HepG2 (cell line): ENCODE data around the gene METTL1. TPM values are rescaled to one million over a fixed set of nuclear protein-coding genes. Genes with fewer than 3 reads are reported as not detected.

Source experiments
- BRD4 ChIP-seq: sonication (generic); formaldehyde crosslinking; IDR thresholded peaks from 2 replicates; pipeline ENCODE4 v1.4.0; 2020; ENCODE audit warnings: missing genetic modification reagents
- FOXA3 ChIP-seq: IDR thresholded peaks from 2 replicates; pipeline ENCODE4 v1.6.1; 2016; ENCODE audit warnings: missing genetic modification reagents, missing compliant biosample characterization
- MED8 ChIP-seq: sonication (generic); formaldehyde crosslinking; IDR thresholded peaks from 2 replicates; pipeline ENCODE4 v1.8.1; 2023; ENCODE audit warnings: mild to moderate bottlenecking, missing genetic modification reagents; ENCODE audit not compliant: insufficient replicate concordance
- PLRG1 ChIP-seq: fragments of 450-650 bp; conservative IDR thresholded peaks from 2 replicates; pipeline ENCODE4 v1.6.1; 2016
- REL ChIP-seq: sonication (generic); formaldehyde crosslinking; conservative IDR thresholded peaks from 2 replicates; pipeline ENCODE4 v1.8.0; 2022; ENCODE audit warnings: mild to moderate bottlenecking, missing genetic modification reagents, moderate library complexity
- SP1 ChIP-seq, 2 experiments: fragments of 450-650 bp in 1 of 2; sonication (generic) in 1 of 2; formaldehyde crosslinking in 1 of 2; IDR thresholded peaks; 2 replicates each; pipeline versions ENCODE4 v1.4.0 to v1.6.1; 2016 to 2020; ENCODE audit warnings: missing genetic modification reagents in 1 of 2
- SPEN ChIP-seq: sonication (generic); formaldehyde crosslinking; IDR thresholded peaks from 2 replicates; pipeline ENCODE4 v1.5.1; 2020; ENCODE audit warnings: low read depth, mild to moderate bottlenecking, missing genetic modification reagents
- YEATS4 ChIP-seq: sonication (generic); formaldehyde crosslinking; IDR thresholded peaks from 2 replicates; pipeline ENCODE4 v1.4.0; 2020; ENCODE audit warnings: missing genetic modification reagents, borderline replicate concordance
- ZFP62 ChIP-seq: sonication (generic); formaldehyde crosslinking; IDR thresholded peaks from 2 replicates; pipeline ENCODE4 v1.4.0; 2020; ENCODE audit warnings: missing genetic modification reagents
- ZNF44 ChIP-seq: sonication (generic); formaldehyde crosslinking; IDR thresholded peaks from 2 replicates; pipeline ENCODE4 v1.5.1; 2020; ENCODE audit warnings: mild to moderate bottlenecking, missing genetic modification reagents
- ZNF441 ChIP-seq: sonication (generic); formaldehyde crosslinking; IDR thresholded peaks from 2 replicates; pipeline ENCODE4 v1.7.0; 2021; ENCODE audit warnings: missing genetic modification reagents, borderline replicate concordance
- ZNF569 ChIP-seq: sonication (generic); formaldehyde crosslinking; IDR thresholded peaks from 2 replicates; pipeline ENCODE4 v1.5.0; 2020; ENCODE audit warnings: mild to moderate bottlenecking, missing genetic modification reagents, moderate library complexity, borderline replicate concordance
- ZNF598 ChIP-seq: sonication (generic); formaldehyde crosslinking; IDR thresholded peaks from 2 replicates; pipeline ENCODE4 v1.5.1; 2020; ENCODE audit warnings: mild to moderate bottlenecking, missing genetic modification reagents, borderline replicate concordance
- ZNF629 ChIP-seq: sonication (generic); formaldehyde crosslinking; conservative IDR thresholded peaks from 2 replicates; pipeline ENCODE4 v1.5.0; 2020; ENCODE audit warnings: missing genetic modification reagents
- ZNF746 ChIP-seq: sonication (generic); formaldehyde crosslinking; IDR thresholded peaks from 2 replicates; pipeline ENCODE4 v1.8.0; 2022; ENCODE audit warnings: mild to moderate bottlenecking, missing genetic modification reagents
- polyA plus RNA-seq, 8 experiments: library from polyadenylated mRNA; depleted of rRNA in 3 of 8; stranded (reverse) in 7 of 8; unstranded in 1 of 8; fragments of >200 nt; fragmentation: Illumina TruSeq in 4 of 8; extraction: Trizol in 4 of 8; gene quantifications; 2 replicates each; pipeline versions ENCODE4 v1.2.1 to v1.2.3, GENCODE V29; 2011 to 2016; ENCODE audit warnings: low read depth in 4 of 8, missing spikeins in 1 of 8, mixed read lengths in 1 of 8; ENCODE audit not compliant: insufficient read depth in 1 of 8
- total RNA-seq, 5 experiments: library from RNA; depleted of rRNA; stranded (reverse); fragments of >200 nt; fragmentation: Illumina TruSeq; extraction: Trizol; gene quantifications; 2 replicates each; pipeline ENCODE4 v1.2.3, GENCODE V29; 2016; ENCODE audit warnings: low read depth in 1 of 5
- TF ChIP-seq, protein P1 (sequence below): sonication (generic); formaldehyde crosslinking; IDR thresholded peaks from 2 replicates; pipeline ENCODE4 v1.5.0; 2020; ENCODE audit warnings: mild to moderate bottlenecking, missing genetic modification reagents, borderline replicate concordance
- TF ChIP-seq, protein P2 (sequence below): sonication (generic); formaldehyde crosslinking; IDR thresholded peaks from 2 replicates; pipeline ENCODE4 v1.5.0; 2020; ENCODE audit warnings: mild to moderate bottlenecking, missing genetic modification reagents, borderline replicate concordance
- TF ChIP-seq, protein P3 (sequence below): IDR thresholded peaks from 2 replicates; pipeline ENCODE4 v1.6.1; 2018; ENCODE audit warnings: missing genetic modification reagents
- TF ChIP-seq, protein P4 (sequence below): sonication (generic); formaldehyde crosslinking; IDR thresholded peaks from 2 replicates; pipeline ENCODE4 v1.5.0; 2020; ENCODE audit warnings: missing genetic modification reagents

Gene METTL1
- total and polyA plus RNA-seq, 2 of the 13 experiments (the other 11 are each of a cell fraction or from before 2014, with no cell fraction given): 34.7 to 36.9 TPM

DNA sequence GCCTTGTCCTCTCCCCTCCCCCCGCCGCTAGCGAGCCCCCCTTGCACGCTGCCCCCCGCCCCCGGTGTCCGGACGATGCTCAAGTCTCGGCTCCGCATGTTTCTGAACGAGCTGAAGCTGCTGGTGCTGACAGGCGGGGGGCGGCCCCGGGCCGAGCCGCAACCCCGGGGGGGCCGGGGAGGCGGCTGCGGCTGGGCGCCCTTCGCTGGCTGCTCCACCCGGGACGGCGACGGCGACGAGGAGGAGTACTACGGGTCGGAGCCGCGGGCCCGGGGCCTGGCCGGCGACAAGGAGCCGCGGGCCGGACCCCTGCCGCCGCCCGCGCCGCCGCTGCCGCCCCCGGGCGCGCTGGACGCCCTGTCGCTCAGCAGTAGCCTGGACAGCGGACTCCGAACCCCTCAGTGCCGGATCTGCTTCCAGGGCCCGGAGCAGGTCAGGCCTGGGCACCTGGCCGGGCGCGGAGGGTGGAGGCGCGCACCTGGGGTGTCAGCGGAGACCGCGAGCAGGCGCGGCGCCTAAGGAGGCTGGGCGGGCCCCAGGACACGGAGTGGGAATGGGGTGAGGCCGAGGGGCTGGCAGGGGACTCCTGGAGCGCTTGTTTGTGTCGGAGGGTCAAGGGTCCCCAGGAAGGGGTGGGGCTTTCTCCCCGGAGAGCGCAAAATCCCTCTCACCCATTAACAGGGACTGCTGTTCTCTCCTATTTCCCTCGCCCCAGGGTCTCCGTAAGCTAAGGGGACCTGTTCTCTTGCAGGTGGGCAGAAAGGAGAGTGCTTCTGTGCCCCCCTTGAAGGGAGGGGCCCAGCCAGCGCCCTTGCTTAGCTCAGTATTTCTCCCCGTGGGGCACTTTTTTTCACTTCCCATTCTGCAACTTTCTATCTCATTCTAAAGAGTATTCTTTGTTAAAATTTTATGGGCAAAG is 16.2 kb downstream of the METTL1 start (continued):
- TF ChIP-seq, protein P1, sequence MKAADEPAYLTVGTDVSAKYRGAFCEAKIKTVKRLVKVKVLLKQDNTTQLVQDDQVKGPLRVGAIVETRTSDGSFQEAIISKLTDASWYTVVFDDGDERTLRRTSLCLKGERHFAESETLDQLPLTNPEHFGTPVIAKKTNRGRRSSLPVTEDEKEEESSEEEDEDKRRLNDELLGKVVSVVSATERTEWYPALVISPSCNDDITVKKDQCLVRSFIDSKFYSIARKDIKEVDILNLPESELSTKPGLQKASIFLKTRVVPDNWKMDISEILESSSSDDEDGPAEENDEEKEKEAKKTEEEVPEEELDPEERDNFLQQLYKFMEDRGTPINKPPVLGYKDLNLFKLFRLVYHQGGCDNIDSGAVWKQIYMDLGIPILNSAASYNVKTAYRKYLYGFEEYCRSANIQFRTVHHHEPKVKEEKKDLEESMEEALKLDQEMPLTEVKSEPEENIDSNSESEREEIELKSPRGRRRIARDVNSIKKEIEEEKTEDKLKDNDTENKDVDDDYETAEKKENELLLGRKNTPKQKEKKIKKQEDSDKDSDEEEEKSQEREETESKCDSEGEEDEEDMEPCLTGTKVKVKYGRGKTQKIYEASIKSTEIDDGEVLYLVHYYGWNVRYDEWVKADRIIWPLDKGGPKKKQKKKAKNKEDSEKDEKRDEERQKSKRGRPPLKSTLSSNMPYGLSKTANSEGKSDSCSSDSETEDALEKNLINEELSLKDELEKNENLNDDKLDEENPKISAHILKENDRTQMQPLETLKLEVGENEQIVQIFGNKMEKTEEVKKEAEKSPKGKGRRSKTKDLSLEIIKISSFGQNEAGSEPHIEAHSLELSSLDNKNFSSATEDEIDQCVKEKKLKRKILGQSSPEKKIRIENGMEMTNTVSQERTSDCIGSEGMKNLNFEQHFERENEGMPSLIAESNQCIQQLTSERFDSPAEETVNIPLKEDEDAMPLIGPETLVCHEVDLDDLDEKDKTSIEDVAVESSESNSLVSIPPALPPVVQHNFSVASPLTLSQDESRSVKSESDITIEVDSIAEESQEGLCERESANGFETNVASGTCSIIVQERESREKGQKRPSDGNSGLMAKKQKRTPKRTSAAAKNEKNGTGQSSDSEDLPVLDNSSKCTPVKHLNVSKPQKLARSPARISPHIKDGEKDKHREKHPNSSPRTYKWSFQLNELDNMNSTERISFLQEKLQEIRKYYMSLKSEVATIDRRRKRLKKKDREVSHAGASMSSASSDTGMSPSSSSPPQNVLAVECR (CRISPR knock-in tag): peak; percentile 78
- no peak for TF ChIP-seq ZFP62 (CRISPR knock-in tag)
- TF ChIP-seq REL: no peak
- no peak for TF ChIP-seq MED8 (CRISPR knock-in tag)
- no peak for TF ChIP-seq SP1 (IDR thresholded peaks at IDR 0.05)
- TF ChIP-seq SP1 (CRISPR knock-in tag; IDR thresholded peaks at IDR 0.05): peak; percentile 33; the same call in 1 of the 2 replicates
- TF ChIP-seq, protein P2, sequence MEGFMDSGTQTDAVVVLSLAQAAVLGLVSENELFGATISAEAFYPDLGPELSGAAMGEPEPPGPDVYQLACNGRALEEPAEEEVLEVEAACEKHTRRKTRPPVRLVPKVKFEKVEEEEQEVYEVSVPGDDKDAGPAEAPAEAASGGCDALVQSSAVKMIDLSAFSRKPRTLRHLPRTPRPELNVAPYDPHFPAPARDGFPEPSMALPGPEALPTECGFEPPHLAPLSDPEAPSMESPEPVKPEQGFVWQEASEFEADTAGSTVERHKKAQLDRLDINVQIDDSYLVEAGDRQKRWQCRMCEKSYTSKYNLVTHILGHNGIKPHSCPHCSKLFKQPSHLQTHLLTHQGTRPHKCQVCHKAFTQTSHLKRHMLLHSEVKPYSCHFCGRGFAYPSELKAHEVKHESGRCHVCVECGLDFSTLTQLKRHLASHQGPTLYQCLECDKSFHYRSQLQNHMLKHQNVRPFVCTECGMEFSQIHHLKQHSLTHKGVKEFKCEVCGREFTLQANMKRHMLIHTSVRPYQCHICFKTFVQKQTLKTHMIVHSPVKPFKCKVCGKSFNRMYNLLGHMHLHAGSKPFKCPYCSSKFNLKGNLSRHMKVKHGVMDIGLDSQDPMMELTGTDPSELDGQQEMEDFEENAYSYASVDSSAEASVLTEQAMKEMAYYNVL: peak; percentile 54; the same call in 1 of the 2 replicates
- no peak for TF ChIP-seq PLRG1
- TF ChIP-seq, protein P3, sequence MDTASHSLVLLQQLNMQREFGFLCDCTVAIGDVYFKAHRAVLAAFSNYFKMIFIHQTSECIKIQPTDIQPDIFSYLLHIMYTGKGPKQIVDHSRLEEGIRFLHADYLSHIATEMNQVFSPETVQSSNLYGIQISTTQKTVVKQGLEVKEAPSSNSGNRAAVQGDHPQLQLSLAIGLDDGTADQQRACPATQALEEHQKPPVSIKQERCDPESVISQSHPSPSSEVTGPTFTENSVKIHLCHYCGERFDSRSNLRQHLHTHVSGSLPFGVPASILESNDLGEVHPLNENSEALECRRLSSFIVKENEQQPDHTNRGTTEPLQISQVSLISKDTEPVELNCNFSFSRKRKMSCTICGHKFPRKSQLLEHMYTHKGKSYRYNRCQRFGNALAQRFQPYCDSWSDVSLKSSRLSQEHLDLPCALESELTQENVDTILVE: peak; percentile 21; the same call in 1 of the 2 replicates
- TF ChIP-seq ZNF441: peak; percentile 21; the same call in 1 of the 2 replicates
- TF ChIP-seq YEATS4 (CRISPR knock-in tag): peak; percentile 57
- TF ChIP-seq BRD4: no peak
- no peak for TF ChIP-seq ZNF569
- TF ChIP-seq ZNF629 (CRISPR knock-in tag): 0 out of 2 replicates have a peak, but pooled peaks have one; percentile 5
- 0 out of 2 replicates have a peak, but pooled peaks have one; percentile 8 for TF ChIP-seq FOXA3 (CRISPR knock-in tag)
- TF ChIP-seq SPEN (CRISPR knock-in tag): peak; percentile 66; the same call in 1 of the 2 replicates
- no peak for TF ChIP-seq ZNF598
- TF ChIP-seq ZNF44 (CRISPR knock-in tag): no peak
- TF ChIP-seq, protein P4, sequence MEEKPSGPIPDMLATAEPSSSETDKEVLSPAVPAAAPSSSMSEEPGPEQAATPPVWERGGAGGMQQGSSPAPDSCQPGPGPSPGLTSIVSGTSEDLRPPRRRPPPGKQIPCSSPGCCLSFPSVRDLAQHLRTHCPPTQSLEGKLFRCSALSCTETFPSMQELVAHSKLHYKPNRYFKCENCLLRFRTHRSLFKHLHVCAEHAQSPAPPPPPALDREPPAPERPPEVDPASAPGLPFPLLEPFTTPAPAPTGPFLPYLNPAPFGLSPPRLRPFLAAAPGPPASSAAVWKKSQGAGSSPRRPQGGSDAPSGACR (CRISPR knock-in tag): no peak
- peak; percentile 59; the same call in 1 of the 2 replicates for TF ChIP-seq ZNF746 (CRISPR knock-in tag)
